Esophagus mucosa (tissue), 1 donor: ENCODE results near the gene LENG1. TPM values are rescaled to one million over a fixed set of nuclear protein-coding genes. Genes with fewer than 3 reads are reported as not detected.

Experiments
- ATAC-seq: fragments of 200-7000 bp; cut with Tn5 transposase; one replicate; pipeline ENCODE4 v1.9.1; 2020
- total RNA-seq: library from RNA; stranded (reverse); gene quantifications from one replicate; pipeline ENCODE4 v1.2.4, GENCODE V29; 2023
- donor health status: DM: yes; HTN: yes; CAD: no.

The LENG1 gene
- total RNA-seq, 1 donor from 2014 or later = 3.7 TPM

DNA sequence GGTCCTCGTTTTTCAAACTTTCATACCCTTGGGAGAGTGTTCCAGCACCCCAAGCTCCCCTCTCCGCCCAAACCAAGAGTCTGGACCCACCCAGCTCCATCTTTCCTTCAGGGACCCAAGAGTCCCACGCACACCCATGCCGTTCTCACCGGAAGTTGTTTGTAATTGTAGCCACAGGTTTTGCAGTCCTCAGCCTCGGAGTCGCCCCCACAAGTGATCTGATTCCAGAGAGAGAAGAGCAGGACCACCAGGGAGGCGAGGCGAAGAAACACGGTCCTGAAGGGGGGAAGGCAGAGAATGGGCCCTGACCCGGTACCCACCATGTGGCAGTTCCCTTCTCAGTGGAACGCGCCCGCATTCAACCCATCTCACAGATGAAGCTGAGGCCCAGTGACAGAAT is 3.4 kb upstream of the LENG1 start:
- no peak for ATAC-seq

DNA sequence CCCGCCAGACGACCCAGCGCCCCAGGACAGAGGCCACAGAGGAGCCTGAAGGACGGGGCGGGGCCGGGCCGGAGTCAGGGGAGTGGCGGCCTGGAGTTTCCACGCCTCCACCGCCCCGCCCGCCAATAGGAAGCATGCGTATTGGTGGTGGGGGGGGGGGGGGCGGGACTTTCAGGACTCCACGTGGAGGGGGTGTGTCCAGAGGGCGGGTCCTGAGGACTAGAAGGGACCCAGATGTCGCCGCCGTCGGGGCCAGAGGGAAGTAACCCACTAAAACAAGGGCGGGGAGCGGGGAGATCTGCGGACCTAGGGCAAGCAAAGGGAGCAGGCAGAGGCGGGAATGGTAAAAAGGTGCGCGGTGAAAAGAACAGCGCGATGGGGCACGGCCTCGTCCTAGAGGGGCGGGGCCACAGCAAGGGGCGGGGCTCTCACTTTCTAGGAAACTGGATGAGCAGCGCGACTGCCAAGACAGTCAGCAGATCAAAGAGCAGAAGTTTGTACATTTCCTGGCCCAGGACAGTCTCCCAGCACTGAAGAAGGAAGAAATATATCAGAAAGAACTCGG is 2.8 kb upstream of the LENG1 start:
- ATAC-seq = peak; percentile 44

GRCh38 chr19:54160854-54161253 is 1.3 kb upstream of the LENG1 start:
- ATAC-seq = no peak

DNA sequence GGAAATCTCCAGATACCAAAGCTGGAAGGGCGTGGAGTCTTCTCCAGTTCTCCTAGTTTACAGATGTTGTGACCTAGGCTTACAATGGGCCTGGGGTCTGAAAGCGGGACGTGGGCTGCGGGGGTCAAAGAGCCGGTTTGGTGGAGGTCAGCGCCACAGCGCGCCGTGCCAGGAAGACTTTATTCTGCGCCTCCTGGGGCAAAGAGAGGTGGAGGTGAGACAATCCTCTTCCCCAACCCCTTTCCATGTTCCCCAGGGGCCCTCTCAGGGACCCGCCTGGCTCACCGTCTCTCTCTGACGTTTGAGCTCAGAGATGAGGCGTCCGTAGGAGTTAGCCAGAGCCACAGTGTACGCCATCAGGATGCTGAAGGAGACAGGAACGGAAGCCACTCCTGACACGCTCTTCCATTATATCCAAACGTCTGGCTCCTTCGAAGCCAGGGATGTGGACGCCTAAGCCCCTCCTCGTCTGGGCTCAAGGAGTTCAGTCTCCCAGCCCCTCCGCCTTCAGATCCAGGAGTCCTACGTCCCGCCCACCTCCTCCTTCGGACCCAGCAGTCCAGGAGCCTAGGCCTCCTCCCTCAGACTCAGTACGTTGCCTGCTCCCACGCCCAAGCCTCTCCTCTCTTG is 776 bp upstream of the LENG1 start:
- ATAC-seq = no peak

DNA sequence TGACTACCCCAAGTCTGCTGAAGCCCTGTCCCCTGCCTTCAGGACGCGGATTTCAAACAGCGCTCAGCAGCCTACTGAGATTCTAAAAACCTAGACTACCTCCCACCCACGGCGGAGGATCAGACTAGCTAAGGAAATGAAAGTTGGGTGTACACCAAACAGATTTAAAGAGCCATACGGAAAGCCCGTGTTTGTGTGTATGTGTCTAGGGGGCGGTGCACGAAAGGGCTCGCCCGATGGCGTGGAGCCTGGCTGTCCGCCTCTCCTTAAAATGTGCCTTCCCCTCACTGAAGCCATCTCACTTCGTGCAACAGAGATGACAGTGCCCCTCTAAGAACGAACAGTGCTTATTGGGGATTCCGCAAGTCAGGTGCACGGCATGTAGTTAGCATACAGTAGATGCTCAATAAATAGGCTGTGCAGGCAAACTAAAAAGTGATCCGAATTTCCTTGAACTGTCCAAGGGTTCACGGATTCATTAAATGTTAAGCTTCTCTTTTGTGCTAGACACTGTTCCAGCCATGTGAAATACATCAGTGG is 639 bp downstream of the LENG1 start:
- no peak for ATAC-seq

- no peak for ATAC-seq
Observed at GRCh38 chr19:54156953-54157352, 2.6 kb downstream of the LENG1 start.

DNA sequence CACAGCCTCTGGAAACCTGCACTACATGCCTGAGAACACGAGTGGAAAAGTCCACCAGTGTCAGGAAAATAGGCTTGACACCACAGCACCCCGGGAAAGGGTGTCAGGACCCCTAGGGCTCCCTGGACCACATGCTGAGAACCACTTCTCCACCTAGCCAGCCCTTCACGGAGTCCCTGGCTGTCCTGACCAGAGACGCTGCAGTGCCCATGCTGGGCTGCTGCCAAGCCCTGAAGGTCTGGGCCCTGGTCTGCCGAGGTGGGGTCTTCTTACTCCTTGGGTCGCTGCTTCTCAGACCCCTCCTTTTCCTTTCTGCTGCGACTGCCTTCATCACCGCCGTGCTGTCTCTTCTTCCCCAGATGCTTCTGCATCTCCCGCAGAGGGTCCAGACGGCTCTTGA is 3.0 kb downstream of the LENG1 start:
- ATAC-seq = no peak

DNA sequence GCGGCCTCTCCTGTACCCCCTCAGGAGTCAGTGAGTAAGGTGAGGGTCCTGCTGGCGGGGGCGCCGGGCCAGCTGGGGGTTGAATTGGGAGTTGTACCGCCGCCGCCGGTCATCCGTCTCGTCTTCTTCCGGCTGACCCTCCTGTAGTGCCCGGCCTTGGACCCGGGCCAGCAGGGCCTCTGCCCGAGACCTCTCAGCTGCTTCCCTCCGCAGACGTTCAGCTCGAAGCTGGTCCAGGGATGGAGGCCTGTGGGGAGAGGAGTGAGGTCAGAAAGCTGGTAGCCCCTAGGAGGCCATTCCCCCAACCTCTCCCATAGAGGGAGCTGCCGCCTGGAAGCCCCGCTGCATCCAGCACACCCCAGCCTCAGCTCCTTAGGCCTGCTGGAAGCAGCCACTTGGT is 3.8 kb downstream of the LENG1 start:
- ATAC-seq = no peak

- ATAC-seq = no peak
Observed at GRCh38 chr19:54154603-54155345, 4.7 kb downstream of the LENG1 start.

GRCh38 chr19:54153731-54154326 is 5.7 kb downstream of the LENG1 start:
- no peak for ATAC-seq

DNA sequence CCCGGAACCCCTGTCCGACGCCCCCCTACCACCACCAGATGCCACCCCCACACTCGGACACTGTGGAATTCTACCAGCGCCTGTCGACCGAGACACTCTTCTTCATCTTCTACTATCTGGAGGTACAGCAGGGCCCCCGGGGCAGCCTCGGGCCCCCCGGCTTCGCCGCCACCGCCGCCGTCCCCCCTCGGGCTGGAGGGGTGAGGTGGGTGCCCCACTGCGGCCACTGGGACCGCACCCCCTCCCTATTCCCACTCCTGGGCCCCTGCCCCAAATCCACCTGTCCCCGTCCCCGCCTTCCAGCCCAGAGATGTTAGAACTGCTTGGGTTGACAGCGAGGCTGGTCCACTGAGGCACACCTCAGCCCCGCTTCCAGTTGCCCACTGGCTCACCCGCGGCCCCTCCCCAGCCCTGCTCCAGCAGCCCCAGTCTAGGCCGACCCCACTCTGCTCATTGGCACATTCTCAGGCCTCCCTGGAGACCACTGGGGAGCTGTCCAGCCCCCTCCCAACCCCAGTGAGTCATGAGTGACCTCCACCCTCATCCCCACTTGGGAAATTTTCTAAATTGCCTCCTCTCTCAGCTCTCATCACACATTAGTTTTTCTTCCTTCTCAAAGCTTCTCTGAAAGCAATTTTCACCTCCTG is 6.5 kb downstream of the LENG1 start:
- no peak for ATAC-seq

DNA sequence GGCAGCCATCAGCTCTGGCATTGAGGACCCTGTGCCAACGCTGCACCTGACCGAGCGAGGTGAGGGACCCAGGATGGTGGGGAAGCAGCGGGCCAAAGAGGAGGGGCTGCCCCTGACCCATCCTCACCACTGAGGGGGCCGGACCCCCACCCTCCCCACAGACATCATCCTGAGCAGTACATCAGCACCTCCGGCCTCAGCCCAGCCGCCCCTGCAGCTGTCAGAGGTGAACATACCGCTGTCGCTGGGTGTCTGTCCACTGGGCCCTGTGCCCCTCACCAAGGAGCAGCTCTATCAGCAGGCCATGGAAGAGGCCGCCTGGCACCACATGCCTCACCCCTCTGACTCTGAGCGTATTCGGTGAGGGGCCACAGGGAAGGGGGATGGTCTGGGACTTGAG is 7.3 kb downstream of the LENG1 start:
- ATAC-seq = no peak

GRCh38 chr19:54151362-54152035 is 8.0 kb downstream of the LENG1 start:
- no peak for ATAC-seq

DNA sequence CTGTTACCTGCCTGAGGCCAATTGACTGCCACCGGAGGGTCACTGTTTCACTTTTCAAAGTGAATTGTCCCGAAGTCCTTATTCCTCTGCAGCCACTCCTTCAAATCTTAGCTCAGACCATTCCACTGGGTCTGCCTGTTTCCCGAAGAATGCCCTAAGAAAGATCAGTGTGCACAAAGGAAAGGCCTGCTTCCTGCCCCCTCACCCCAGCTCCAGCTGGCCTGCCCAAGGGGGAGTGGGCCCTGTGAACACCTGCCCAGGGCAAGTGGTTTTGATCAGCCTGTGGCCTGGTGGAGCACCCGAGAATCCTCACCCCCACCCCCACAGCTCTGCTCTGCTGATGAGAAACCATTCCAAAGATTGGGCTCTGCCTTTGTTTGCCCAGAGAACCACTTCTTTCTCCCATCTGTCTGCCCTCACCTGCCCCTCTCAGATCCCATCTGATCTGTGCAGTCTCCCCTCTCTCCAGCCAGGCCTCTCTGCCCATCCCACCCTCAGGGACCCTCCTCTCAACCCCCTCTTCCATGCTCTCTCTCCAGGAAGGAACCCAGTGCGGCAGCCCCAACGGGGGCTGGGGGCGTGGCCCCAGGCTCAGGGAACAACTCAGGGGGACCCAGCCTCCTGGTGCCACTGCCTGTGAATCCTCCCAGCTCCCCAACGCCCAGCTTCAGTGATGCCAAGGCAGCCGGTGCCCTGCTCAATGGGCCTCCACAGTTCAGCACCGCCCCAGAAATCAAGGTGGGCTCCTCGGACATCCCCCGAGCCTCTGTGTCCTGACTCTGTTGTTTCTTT is 10.3 kb downstream of the LENG1 start:
- ATAC-seq = no peak

DNA sequence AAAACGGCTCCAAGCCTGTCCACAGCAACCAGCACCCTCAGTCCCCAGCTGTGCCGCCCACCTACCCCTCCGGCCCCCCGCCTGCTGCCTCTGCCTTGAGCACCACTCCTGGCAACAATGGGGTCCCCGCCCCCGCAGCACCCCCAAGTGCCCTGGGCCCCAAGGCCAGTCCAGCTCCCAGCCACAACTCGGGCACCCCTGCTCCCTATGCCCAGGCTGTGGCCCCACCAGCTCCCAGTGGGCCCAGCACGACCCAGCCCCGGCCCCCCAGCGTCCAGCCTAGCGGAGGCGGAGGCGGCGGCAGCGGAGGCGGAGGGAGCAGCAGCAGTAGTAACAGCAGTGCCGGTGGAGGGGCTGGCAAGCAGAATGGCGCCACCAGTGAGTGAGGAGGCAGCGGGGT is 11.4 kb downstream of the LENG1 start:
- ATAC-seq = no peak

DNA sequence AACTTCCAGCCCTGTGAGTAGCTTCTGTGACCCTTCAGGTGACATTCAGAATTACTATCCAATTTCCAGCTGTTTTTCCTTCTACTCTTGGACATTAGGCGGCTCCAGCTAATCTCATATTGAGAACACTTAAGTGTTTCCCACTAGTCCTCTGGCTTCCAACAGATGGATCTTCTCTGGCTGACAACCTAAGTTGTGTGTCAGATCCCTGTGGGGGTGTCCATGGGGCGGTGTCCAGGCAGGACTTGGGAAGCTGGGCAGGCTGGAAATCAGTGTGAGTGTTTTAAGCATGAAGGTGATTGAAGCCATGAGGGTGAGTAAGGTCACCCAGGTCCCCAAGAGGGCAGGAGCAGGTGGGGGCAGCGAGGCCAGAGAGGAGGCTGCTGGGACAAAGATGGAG is 11.8 kb downstream of the LENG1 start:
- ATAC-seq = no peak

DNA sequence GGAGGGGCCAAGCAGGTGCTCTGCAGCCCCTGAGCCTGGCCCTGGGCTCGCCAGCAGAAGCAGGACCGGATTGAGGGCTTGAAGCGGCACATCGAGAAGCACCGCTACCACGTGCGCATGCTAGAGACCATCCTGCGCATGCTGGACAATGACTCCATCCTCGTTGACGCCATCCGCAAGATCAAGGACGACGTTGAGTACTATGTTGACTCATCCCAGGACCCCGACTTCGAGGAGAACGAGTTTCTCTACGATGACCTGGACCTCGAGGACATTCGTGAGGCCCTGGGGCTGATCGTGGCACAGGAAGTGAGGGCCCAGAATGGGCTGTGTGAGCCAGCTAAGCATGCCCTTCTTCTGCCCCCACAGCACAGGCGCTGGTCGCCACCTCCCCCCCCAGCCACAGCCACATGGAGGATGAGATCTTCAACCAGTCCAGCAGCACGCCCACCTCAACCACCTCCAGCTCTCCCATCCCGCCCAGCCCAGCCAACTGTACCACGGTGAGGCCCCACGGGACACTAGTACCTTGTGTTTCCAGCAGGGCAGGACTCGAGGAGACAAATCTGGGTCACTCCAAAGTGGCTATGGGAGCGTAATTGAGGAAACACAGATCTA is 13.9 kb downstream of the LENG1 start:
- no peak for ATAC-seq

DNA sequence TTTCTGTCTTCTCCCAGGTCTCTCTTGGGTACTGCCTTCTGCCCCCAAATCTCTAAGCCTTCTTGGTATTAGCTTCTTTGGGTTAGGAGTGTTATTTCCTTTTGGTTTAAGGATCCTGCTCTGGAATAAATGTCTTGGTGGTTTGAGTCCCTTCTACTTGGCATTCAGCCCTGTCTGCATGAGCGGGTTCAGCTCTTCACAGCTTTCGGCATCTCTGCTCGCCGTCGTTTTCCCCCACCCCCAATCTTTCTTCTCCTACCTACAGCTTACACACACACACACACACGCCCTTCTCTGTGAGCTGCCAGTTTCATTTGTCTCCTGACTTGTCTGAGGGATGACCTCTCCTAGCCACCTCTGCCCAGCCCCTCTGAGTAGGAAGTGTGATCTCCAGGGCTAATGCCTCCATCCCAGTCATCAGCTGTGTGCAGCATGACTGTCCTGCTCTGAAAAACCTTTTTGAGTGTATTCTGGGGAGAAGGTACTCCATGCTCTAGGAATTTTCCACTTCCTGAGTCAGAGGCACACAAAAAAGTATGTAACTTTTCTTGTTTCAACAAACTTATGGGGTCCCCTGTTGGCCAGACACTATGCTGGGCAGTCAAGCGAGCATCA is 17.2 kb downstream of the LENG1 start:
- ATAC-seq = no peak

DNA sequence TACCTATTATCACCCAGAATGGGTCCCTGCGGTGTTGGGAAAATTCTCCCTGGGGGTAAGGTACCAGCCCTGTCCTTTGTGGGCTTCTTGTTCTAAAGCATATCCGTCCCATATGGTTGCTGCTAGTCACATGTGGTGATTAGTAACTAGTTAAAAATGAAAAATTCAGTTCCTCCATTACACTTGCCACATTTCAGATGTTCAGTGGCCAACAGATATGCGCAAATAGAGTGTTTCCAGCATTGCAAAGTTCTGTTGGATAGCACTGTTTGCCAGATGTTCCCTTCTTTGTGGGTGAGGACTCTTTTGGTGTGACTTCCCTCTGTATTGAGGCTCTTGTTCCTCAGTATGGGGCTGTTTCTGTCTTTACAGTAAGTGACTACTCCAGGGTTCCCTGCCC is 18.2 kb downstream of the LENG1 start:
- no peak for ATAC-seq

DNA sequence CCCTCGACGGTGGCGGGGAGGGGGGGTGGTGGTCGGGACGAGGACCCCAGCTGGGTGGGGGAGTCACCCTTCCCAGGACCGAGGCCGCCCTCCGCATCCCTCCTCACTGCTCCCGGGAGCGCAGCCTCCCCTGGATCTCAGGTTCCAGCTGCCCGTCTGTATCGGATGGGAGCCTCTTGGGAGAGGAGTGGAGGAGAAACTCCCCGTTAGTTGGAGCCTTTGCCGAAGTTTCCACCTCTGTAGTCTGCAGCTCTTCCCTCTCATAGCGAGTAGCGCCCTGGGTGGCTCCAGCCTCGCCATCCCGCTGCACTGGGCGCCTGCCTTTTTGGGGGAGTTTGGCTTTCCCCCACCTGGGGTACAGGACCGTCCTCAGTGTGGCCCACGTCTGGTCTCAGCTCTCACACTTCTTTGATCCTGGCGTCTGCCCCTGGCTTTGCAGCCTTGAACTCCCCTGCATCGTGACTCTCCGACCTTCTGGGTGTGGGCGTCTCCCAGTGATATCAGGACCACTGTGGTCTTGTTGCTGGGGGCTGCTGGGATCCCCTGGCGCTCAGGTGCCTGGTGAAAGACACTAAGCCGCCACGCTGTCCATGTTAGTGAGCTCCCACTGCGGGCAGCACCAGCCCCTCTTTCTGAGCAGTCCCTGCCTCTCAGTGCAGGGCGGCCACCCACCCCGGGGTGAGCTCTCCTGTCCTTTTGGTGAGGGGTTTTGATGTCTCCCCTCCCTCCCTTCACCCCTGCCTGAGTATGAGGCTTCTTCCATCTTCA is 20.8 kb downstream of the LENG1 start:
- ATAC-seq = no peak
